Activated T-cell treated with anti-CD3 and anti-CD28 coated beads, Interleukin-2, amount 50 U/mL, for 24 hours (primary cell): ENCODE measurements around the gene LAMA3.
A peak's percentile ranks its signal among the peaks of the same experiment; 100 is the strongest.

Experiments used
- DNase-seq: peaks from one replicate; pipeline ENCODE4 v3.0.0-alpha.2; 2020
- H3K27ac Mint-ChIP-seq: 2 replicates; pipeline ENCODE4 v1.8.0; 2020; ENCODE audit warnings: mild to moderate bottlenecking, mixed read lengths
- H3K27me3 Mint-ChIP-seq: 2 replicates; pipeline ENCODE4 v1.8.0; 2020; ENCODE audit warnings: mixed read lengths
- H3K36me3 Mint-ChIP-seq: 2 replicates; pipeline ENCODE4 v1.8.0; 2020; ENCODE audit warnings: low read depth, mixed read lengths
- H3K4me1 Mint-ChIP-seq: 2 replicates; pipeline ENCODE4 v1.8.0; 2020; ENCODE audit warnings: low read depth, mixed read lengths
- H3K4me3 Mint-ChIP-seq: 2 replicates; pipeline ENCODE4 v1.8.0; 2020; ENCODE audit warnings: mild to moderate bottlenecking, moderate library complexity, mixed read lengths
- H3K9me3 Mint-ChIP-seq: 2 replicates; pipeline ENCODE4 v1.8.0; 2020; ENCODE audit warnings: mixed read lengths

The LAMA3 gene

DNA sequence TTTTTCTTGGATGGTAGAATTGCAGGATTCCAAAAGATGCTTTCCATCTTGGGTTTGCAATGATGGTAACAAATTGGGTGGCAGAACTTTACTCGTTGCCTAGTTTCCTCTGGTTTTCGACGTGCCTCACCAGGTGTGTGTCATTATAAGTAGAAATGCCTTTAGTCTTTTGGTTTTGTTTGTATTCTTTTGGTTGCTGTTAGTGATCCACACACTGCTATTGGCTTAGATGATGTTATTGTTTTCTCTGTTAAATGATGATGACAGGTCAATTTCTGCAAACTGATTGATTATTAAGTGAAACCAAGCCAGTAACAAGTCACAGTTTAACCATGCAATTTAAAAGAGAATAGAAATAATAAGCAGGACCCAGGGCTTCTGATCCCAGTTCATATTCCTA is 6.1 kb upstream of the LAMA3 start:
- Mint-ChIP-seq H3K4me3 (no peak overlapping the region), H3K9me3 (no peaks in the 10 kb centered on the region), H3K36me3 (no peaks in the 10 kb centered on the region), H3K27ac (no peak overlapping the region), H3K4me1 (peaks cover 3% of the 10 kb centered on the region), H3K27me3 (peaks cover 69% of the 10 kb centered on the region)
- no peak for DNase-seq

DNA sequence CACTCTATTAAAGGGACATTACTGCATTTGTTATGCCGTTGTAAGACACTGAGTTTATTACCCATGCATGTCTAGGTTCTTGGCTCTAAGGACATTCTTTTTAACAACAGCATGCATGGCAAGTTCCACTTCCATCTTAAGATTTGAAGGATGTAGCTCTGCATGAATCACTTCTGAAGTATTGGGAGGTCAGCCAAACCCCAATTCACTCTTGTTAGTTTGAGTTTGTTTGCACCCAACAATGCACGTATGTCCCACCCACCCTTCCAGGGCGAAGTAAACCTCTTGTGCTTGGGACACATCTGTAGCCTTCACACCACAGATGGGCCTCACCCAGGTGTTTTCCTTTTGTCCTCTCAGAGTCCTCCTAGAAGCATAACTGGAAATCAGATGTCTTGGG is 5.6 kb upstream of the LAMA3 start:
- Mint-ChIP-seq H3K9me3 (no peaks in the 10 kb centered on the region), H3K27me3 (peaks cover 71% of the 10 kb centered on the region), H3K36me3 (no peaks in the 10 kb centered on the region), H3K4me3 (no peak overlapping the region), H3K27ac (no peak overlapping the region), H3K4me1 (peaks cover 4% of the 10 kb centered on the region)
- no peak for DNase-seq

- Mint-ChIP-seq H3K4me3 (no peak overlapping the region), H3K36me3 (no peaks in the 10 kb centered on the region), H3K4me1 (peaks cover 8% of the 10 kb centered on the region), H3K27me3 (peaks cover 71% of the 10 kb centered on the region), H3K9me3 (no peaks in the 10 kb centered on the region), H3K27ac (no peak overlapping the region)
- DNase-seq = no peak
Measured at GRCh38 chr18:23684515-23685197, 4.6 kb upstream of the LAMA3 start.

DNA sequence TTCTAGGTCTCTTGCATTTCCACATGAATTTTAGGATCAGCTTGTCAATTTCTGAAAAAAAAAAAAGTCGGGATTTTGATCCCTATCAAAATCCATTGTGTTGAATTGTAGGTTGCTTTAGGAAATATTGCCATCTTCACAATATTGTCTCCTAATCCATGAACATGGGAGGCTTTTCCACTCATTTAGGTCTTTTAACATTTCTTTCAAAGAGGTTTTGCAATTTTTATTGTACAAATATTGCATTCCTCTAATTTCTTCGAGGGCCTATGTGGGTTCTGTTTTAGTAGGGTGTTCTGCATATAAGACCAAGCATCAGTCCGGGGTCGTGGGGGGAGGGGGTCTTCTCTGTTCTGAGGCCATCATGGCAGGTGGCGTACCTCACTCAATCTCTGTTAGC is 725 bp upstream of the LAMA3 start:
- DNase-seq = no peak
- Mint-ChIP-seq H3K4me1 (peaks cover 11% of the 10 kb centered on the region), H3K4me3 (no peak overlapping the region), H3K27me3 (peaks cover 64% of the 10 kb centered on the region), H3K36me3 (no peaks in the 10 kb centered on the region), H3K27ac (no peak overlapping the region), H3K9me3 (no peaks in the 10 kb centered on the region)

GRCh38 chr18:23689616-23690504 is 607 bp downstream of the LAMA3 start:
- no peaks in the 10 kb centered on the region for H3K36me3 Mint-ChIP-seq
- peak overlapping the region; percentile 61 for H3K4me3 Mint-ChIP-seq
- DNase-seq = peak; percentile 45
- no peaks in the 10 kb centered on the region for H3K9me3 Mint-ChIP-seq
- H3K27ac Mint-ChIP-seq = no peak overlapping the region
- H3K27me3 Mint-ChIP-seq = peaks cover 51% of the 10 kb centered on the region
- peaks cover 11% of the 10 kb centered on the region for H3K4me1 Mint-ChIP-seq

DNA sequence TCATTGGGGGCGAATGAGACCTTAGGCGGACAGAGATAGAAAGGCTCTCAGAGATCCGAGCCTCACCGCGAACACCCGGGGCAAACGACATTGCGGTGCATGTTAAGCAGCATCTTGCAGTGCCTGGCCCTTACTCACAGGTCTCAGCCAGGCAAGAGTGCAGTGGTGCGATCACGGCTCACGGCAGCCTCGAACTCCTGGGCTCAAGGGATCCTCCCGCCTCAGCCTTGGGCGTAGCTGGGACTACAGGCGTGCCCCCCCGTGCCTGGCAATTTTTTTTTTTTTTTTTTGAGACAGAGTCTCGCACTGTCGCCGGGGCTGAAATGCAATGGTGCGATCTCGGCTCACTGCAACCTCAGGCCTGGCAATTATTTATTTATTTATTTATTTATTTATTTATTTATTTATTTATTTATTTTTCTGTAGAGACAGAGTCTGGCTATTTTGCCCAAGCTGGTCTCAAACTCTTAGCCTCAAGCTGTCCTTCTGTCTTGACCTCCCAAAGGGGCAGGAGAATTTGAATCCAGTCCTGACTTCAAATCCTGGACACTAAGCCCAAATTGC is 1.3 kb downstream of the LAMA3 start:
- H3K9me3 Mint-ChIP-seq = no peaks in the 10 kb centered on the region
- H3K4me1 Mint-ChIP-seq = peaks cover 12% of the 10 kb centered on the region
- no peak for DNase-seq
- peaks cover 44% of the 10 kb centered on the region for H3K27me3 Mint-ChIP-seq
- no peaks in the 10 kb centered on the region for H3K36me3 Mint-ChIP-seq
- no peak overlapping the region for H3K27ac Mint-ChIP-seq
- H3K4me3 Mint-ChIP-seq = peak overlapping the region; percentile 36

- Mint-ChIP-seq H3K27ac (no peak overlapping the region), H3K4me1 (peaks cover 9% of the 10 kb centered on the region), H3K4me3 (no peak overlapping the region), H3K36me3 (no peaks in the 10 kb centered on the region), H3K27me3 (peaks cover 15% of the 10 kb centered on the region), H3K9me3 (no peaks in the 10 kb centered on the region)
- DNase-seq = no peak
Measured at GRCh38 chr18:23693846-23694245, 4.6 kb downstream of the LAMA3 start.

- Mint-ChIP-seq H3K27ac (no peak overlapping the region), H3K4me3 (no peak overlapping the region), H3K4me1 (peaks cover 7% of the 10 kb centered on the region), H3K9me3 (no peaks in the 10 kb centered on the region), H3K27me3 (peaks cover 10% of the 10 kb centered on the region), H3K36me3 (no peaks in the 10 kb centered on the region)
- no peak for DNase-seq
Measured at GRCh38 chr18:23694637-23695430, 5.6 kb downstream of the LAMA3 start.

DNA sequence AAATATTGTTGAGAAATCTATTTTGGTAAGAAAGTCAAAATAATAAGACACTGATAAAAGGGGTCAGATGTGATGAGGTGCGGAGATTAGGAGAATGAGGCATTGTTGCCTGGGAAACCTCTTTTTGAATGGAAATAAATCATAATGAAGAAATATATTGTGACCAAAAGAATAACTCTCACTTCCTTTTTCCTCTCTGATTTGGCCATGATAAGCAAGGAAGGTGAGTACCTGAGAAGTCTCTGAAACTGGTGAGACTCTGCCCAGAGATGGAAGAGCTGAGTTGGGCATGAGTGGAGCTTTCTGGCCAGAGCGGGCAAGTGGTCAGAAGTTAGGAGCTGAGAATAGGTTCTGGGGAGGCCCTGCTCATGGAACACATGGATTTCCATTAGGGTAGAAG is 11.8 kb downstream of the LAMA3 start:
- no peak for DNase-seq
- Mint-ChIP-seq H3K9me3 (no peaks in the 10 kb centered on the region), H3K4me1 (no peaks in the 10 kb centered on the region), H3K4me3 (no peak overlapping the region), H3K36me3 (no peaks in the 10 kb centered on the region), H3K27me3 (peaks cover 12% of the 10 kb centered on the region), H3K27ac (no peak overlapping the region)

DNA sequence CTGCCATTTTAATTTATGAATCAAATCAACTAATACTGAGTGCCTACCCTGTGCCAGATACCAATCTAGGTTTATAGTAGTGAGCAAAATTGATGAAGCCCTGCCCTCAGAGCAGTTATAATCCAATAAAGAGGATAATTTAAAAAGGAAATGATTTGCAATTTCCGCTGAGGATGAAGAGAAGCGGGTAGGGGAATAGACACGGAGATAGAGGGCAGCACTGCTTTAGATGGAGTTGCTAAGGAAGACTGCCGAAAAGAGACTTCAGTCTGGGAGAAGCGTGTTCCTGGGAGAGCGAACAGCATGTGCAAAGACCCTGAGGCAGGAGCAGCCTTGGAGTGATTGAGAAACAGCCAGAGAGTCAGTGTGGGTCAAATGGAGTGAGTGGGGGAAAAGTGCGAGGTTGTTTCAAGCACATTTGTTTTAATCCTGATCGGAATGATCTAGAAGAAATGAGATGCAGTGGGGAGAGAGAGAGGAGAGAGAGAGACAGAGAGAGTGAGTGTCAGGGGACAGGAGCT is 12.4 kb downstream of the LAMA3 start:
- Mint-ChIP-seq H3K36me3 (no peaks in the 10 kb centered on the region), H3K27me3 (peaks cover 12% of the 10 kb centered on the region), H3K27ac (no peak overlapping the region), H3K4me3 (no peak overlapping the region), H3K9me3 (no peaks in the 10 kb centered on the region), H3K4me1 (no peaks in the 10 kb centered on the region)
- DNase-seq = no peak

DNA sequence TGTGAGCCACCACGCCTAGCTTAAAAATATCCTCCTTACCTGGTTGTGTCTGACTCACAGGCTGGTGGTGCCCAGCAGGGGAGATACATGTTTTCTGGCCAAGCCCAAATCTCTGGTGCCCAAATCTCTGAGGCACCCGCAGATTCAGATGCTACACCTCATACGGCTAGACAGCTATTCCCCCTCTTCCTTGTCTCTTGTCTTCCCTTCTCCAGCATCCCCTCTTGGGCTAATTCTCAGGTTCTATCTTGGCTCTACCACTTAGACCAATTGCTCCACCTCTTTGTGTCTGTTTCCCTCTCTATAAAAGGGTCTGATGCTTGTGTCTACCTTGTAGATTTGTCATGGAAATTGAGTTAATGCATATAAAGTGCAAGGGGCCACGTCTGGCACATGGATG is 13.4 kb downstream of the LAMA3 start:
- Mint-ChIP-seq H3K36me3 (no peaks in the 10 kb centered on the region), H3K9me3 (peaks cover 4% of the 10 kb centered on the region), H3K4me3 (no peak overlapping the region), H3K4me1 (no peaks in the 10 kb centered on the region), H3K27ac (no peak overlapping the region), H3K27me3 (peaks cover 16% of the 10 kb centered on the region)
- DNase-seq = no peak

DNA sequence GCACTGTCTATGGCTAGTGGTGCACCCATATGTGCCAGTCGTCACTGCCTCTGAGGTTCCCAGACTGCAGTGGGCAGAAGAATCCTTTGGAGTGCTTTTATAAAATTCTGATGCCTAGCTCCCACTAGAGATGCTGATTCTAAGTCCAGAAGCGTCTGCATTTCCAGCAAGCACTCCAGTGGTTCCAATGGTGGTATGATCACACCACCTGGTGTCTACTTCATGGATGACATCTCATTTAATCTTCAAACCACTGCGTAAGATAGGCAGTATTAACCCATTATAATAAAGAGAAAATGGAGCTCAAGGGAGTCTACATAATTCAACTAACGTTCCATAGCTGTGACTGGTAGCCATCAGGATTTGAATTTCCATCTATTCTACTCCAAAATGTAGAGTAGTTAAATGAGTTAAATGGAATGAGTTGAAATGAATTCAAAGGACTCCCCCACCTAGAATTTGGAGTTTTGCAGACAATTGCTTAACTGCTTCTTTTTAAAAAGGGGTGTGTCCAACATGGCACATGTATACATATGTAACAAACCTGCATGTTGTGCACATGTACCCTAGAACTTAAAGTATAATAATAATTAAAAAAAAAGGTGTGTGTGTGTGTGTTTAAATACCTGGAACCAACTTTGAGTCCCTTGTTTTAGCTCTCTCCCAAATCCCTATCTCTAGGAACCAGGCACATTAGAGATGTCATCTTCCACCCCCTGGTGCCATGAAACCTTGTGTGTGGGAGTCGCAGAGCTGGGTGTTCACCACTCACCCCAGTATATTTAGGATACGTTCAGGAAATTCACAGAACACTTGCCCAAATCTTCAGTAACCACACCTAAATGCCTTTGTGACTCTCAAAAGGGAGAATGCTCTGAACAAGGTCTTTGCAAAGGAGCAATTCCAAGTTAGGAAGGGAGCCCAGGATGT is 14.1 kb downstream of the LAMA3 start:
- H3K27me3 Mint-ChIP-seq = peaks cover 20% of the 10 kb centered on the region

DNA sequence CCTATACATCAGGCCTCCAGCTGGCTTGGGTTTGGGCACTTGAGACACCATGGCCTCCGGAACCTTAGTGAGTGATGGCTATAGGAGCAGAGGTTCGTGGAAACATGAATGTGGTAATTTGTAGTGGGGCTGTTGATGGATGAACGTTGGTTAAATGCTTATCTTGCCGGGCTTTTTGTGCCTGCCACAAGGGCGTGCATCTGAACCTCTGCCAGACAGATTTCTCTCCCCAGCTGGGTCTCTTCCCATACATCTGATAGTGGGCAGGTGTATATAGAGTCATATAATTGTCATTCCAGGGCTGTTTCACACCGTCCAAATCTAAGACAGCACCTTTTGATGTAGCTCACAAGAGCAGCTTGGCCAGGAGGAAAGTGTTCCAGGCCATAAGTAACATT is 14.7 kb downstream of the LAMA3 start:
- H3K27me3 Mint-ChIP-seq = peaks cover 20% of the 10 kb centered on the region
- H3K36me3 Mint-ChIP-seq = no peaks in the 10 kb centered on the region
- H3K4me1 Mint-ChIP-seq = no peaks in the 10 kb centered on the region

More for the DNA sequence above, 14.1 kb downstream of the LAMA3 start:
- peaks cover 6% of the 10 kb centered on the region for H3K9me3 Mint-ChIP-seq
- no peak overlapping the region for H3K27ac Mint-ChIP-seq
- DNase-seq = no peak
- H3K4me3 Mint-ChIP-seq = no peak overlapping the region
- H3K4me1 Mint-ChIP-seq = no peaks in the 10 kb centered on the region
- H3K36me3 Mint-ChIP-seq = no peaks in the 10 kb centered on the region

More for the DNA sequence above, 14.7 kb downstream of the LAMA3 start:
- no peak overlapping the region for H3K27ac Mint-ChIP-seq
- no peak for DNase-seq
- H3K9me3 Mint-ChIP-seq = peaks cover 6% of the 10 kb centered on the region
- H3K4me3 Mint-ChIP-seq = no peak overlapping the region
